PC-3 (cell line): Measurements from ENCODE around the gene SSTR4. TPM values are rescaled to one million over a fixed set of nuclear protein-coding genes. Genes with fewer than 3 reads are reported as not detected.

ENCODE experiments used
- ATAC-seq: fragments of 200-7000 bp; cut with Tn5 transposase; 2 replicates; pipeline ENCODE4 v1.9.1; 2020; ENCODE audit warnings: mild to moderate bottlenecking, moderate library complexity
- BruUV-seq: library from RNA; stranded (reverse); fragments of 400-500 nt; replicated peaks from 2 replicates; lab custom pipeline; 2021; lab: Mats Ljungman, UMichigan
- CTCF ChIA-PET: fragments of 300-600 bp; sonication (Branson Sonifier 250); formaldehyde crosslinking; loops from one replicate; lab custom pipeline; 2022; ENCODE audit warnings: antibody characterized with exemption; lab: Charles Lee
- POLR2A ChIA-PET: fragments of 300-600 bp; sonication (Branson Sonifier 250); formaldehyde crosslinking; loops from one replicate; lab custom pipeline; 2022; ENCODE audit warnings: antibody characterized with exemption; ENCODE audit not compliant: unreplicated experiment; lab: Charles Lee
- DNase-seq: peaks from one replicate; pipeline ENCODE4 v3.0.0-alpha.2; 2015
- H2AFZ ChIP-seq: fragments of 300-600 bp; sonication (generic); 2 replicates; pipeline ENCODE4 v1.6.0; 2016; ENCODE audit warnings: antibody characterized with exemption, low read length
- H3F3A ChIP-seq: fragments of 300-600 bp; sonication (generic); one replicate; pipeline ENCODE4 v1.6.0; 2017; ENCODE audit warnings: antibody characterized with exemption, low read length, control low read depth, mild to moderate bottlenecking; ENCODE audit not compliant: unreplicated experiment
- H3K27ac ChIP-seq: fragments of 300-600 bp; sonication (generic); 2 replicates; pipeline ENCODE4 v1.5.1; 2016; ENCODE audit warnings: mild to moderate bottlenecking, low read length
- H3K27me3 ChIP-seq: fragments of 300-600 bp; sonication (generic); 2 replicates; pipeline ENCODE4 v1.6.1; 2016; ENCODE audit warnings: low read length, mixed read lengths
- H3K36me3 ChIP-seq: fragments of 300-600 bp; sonication (generic); 2 replicates; pipeline ENCODE4 v1.6.1; 2016; ENCODE audit warnings: low read depth, mixed run types, low read length, mixed read lengths
- H3K4me1 ChIP-seq: fragments of 300-600 bp; sonication (generic); 2 replicates; pipeline ENCODE4 v1.5.1; 2016; ENCODE audit warnings: low read length; ENCODE audit not compliant: insufficient read depth
- H3K4me2 ChIP-seq: fragments of 300-600 bp; sonication (generic); 2 replicates; pipeline ENCODE4 v1.6.0; 2016; ENCODE audit warnings: low read length
- H3K4me3 ChIP-seq: fragments of 300-600 bp; sonication (generic); 2 replicates; pipeline ENCODE4 v1.5.1; 2016; ENCODE audit warnings: mild to moderate bottlenecking, low read length, mixed read lengths
- H3K79me2 ChIP-seq: fragments of 300-600 bp; sonication (generic); 2 replicates; pipeline ENCODE4 v1.6.1; 2017; ENCODE audit warnings: low read length, mixed read lengths
- H3K9ac ChIP-seq: fragments of 300-600 bp; sonication (generic); 2 replicates; pipeline ENCODE4 v1.6.0; 2016; ENCODE audit warnings: mild to moderate bottlenecking, low read length
- H3K9me2 ChIP-seq: fragments of 300-600 bp; sonication (generic); replicated peaks from 2 replicates; pipeline ENCODE4 v1.6.1; 2016; ENCODE audit warnings: mixed run types, low read length, mixed read lengths
- H3K9me3 ChIP-seq: fragments of 300-600 bp; sonication (generic); 2 replicates; pipeline ENCODE4 v1.6.1; 2016; ENCODE audit warnings: low read length, mixed read lengths
- H4K20me1 ChIP-seq: fragments of 300-600 bp; sonication (generic); 2 replicates; pipeline ENCODE4 v1.6.1; 2016; ENCODE audit warnings: low read length, mixed read lengths
- EZH2 ChIP-seq: fragments of 300-600 bp; sonication (generic); IDR thresholded peaks from one replicate; pipeline ENCODE4 v1.6.1; 2017; ENCODE audit warnings: antibody characterized with exemption, mild to moderate bottlenecking, low read length; ENCODE audit not compliant: unreplicated experiment
- EZH2phosphoT487 ChIP-seq: fragments of 300-600 bp; sonication (generic); IDR thresholded peaks from 2 replicates; pipeline ENCODE4 v1.6.1; 2018; ENCODE audit warnings: mild to moderate bottlenecking, antibody characterized with exemption, low read length, borderline replicate concordance
- intact Hi-C: fragments of 100-400 bp; cut with micrococcal nuclease; formaldehyde crosslinking; loops from 2 replicates; pipeline ENCODE4 v1.9.0; 2023
- total RNA-seq: library from RNA; depleted of rRNA; stranded (reverse); fragments of >200 nt; gene quantifications from 2 replicates; pipeline ENCODE4 v1.2.3, GENCODE V29; 2014
- TF ChIP-seq, protein P1 (sequence below): fragments of 300-600 bp; sonication (generic); conservative IDR thresholded peaks from 2 replicates; pipeline ENCODE4 v1.5.1; 2017; ENCODE audit warnings: antibody characterized with exemption, low read depth, mild to moderate bottlenecking, low read length

SSTR4 gene
- total RNA-seq, 1 experiment from 2014 or later, result not detected

DNA sequence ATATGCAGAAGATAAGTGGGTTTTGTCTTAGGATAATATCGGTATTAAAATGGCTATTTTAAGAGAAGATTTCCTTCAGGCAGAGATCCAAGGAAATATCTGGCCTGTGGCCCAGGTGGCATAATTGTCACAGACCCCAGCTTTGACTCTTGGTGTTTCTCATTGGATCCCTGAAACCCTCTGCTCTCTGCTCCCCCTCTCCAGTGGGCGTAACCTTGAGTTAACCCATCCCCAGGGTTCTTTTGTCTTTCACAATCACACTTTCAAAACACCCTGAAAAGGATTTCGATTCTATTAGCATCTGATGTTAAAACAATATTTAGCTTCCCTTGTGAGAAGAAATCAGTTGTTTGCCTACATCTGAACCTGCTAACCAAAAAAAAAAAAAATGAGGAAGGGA, 7.2 kb downstream of the SSTR4 start:
- no TSS peak for BruUV-seq
- Histone ChIP-seq H3K36me3 (no peaks in the 10 kb centered on the region), H3K9me2 (no peaks in the 10 kb centered on the region), H3K79me2 (no peaks in the 10 kb centered on the region), H2AFZ (no peak overlapping the region), H3K9ac (no peak overlapping the region), H3K27me3 (peaks cover 28% of the 10 kb centered on the region), H3F3A (no peaks in the 10 kb centered on the region), H3K4me1 (peaks cover 12% of the 10 kb centered on the region), H3K9me3 (no peaks in the 10 kb centered on the region), H3K4me2 (no peak overlapping the region), H3K4me3 (no peak overlapping the region), H4K20me1 (no peaks in the 10 kb centered on the region), H3K27ac (no peak overlapping the region)
- TF ChIP-seq EZH2 (no peak), EZH2phosphoT487 (no peak)
- TF ChIP-seq, protein P1, sequence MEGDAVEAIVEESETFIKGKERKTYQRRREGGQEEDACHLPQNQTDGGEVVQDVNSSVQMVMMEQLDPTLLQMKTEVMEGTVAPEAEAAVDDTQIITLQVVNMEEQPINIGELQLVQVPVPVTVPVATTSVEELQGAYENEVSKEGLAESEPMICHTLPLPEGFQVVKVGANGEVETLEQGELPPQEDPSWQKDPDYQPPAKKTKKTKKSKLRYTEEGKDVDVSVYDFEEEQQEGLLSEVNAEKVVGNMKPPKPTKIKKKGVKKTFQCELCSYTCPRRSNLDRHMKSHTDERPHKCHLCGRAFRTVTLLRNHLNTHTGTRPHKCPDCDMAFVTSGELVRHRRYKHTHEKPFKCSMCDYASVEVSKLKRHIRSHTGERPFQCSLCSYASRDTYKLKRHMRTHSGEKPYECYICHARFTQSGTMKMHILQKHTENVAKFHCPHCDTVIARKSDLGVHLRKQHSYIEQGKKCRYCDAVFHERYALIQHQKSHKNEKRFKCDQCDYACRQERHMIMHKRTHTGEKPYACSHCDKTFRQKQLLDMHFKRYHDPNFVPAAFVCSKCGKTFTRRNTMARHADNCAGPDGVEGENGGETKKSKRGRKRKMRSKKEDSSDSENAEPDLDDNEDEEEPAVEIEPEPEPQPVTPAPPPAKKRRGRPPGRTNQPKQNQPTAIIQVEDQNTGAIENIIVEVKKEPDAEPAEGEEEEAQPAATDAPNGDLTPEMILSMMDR, result no peak
- POLR2A ChIA-PET, result no interaction called here
- DNase-seq (no peak), ATAC-seq (no peak)
- intact Hi-C loops, result no loop called here
- CTCF ChIA-PET, result no interaction called here

DNA sequence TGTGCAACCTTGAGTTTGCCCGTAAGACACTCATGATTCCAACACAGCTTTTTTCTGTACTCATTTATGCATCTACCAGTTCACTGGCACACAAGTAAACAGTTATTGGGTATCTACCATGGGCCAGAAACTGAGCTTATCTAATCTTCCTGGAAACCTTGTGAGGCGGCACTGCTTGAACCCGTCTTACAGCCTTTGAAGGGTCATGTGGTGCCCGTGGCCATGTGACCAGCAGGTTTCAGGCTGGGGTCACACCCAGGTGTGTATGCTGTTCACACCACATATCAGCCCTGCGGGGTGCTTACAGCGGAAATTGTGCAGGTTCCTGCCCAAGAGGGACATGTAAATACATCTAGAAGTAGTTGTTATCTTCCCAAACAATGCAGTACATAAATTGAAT, 8.3 kb downstream of the SSTR4 start:
- Histone ChIP-seq H3K36me3 (no peaks in the 10 kb centered on the region), H3K27me3 (peaks cover 22% of the 10 kb centered on the region), H3K4me2 (no peak overlapping the region), H3K9ac (no peak overlapping the region), H4K20me1 (no peaks in the 10 kb centered on the region), H3F3A (no peaks in the 10 kb centered on the region), H2AFZ (no peak overlapping the region), H3K9me2 (no peaks in the 10 kb centered on the region), H3K4me3 (no peak overlapping the region), H3K79me2 (no peaks in the 10 kb centered on the region), H3K27ac (no peak overlapping the region), H3K9me3 (no peaks in the 10 kb centered on the region), H3K4me1 (peaks cover 12% of the 10 kb centered on the region)
- POLR2A ChIA-PET, result no interaction called here
- BruUV-seq, result no TSS peak
- CTCF ChIA-PET, result no interaction called here
- intact Hi-C loops, result no loop called here
- TF ChIP-seq, protein P1, result no peak
- no peak for TF ChIP-seq EZH2
- TF ChIP-seq EZH2phosphoT487, result no peak
- ATAC-seq (no peak), DNase-seq (no peak)

DNA sequence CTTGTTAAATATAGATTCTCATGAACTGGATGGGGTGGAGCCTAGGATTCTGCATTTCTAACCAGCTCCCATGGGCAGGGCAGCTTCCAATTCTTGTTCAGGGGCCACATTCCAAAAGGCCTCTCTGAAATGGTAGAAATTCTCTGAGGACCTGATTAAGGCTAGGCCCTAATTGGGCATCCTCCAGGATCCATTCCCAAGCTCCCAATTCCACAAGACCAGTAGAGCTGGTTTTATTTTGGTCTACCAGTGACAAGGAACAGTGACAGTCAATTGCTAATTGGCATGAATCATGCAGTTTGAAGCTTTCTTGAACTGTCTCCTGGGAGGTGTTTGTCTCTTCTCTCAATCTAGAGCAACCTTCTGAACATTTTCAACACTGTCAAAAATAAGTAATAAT, 11.3 kb downstream of the SSTR4 start:
- POLR2A ChIA-PET, result no interaction called here
- H3K9me3 ChIP-seq, result no peaks in the 10 kb centered on the region
- H3K27ac ChIP-seq, result no peak overlapping the region
- intact Hi-C loops, result no loop called here
- H3K36me3 ChIP-seq, result no peaks in the 10 kb centered on the region
- ATAC-seq, result no peak
- H3K9me2 ChIP-seq, result no peaks in the 10 kb centered on the region
- peaks cover 16% of the 10 kb centered on the region for H3K4me1 ChIP-seq
- DNase-seq, result peak; percentile 49
- no peak overlapping the region for H3K9ac ChIP-seq
- no peaks in the 10 kb centered on the region for H3F3A ChIP-seq
- H3K79me2 ChIP-seq, result no peaks in the 10 kb centered on the region
- peak overlapping the region; percentile 25 for H3K4me3 ChIP-seq
- no peaks in the 10 kb centered on the region for H4K20me1 ChIP-seq
- H3K27me3 ChIP-seq, result peaks cover 13% of the 10 kb centered on the region
- H3K4me2 ChIP-seq, result peak overlapping the region; percentile 96
- CTCF ChIA-PET, result no interaction called here
- BruUV-seq, result no TSS peak
- H2AFZ ChIP-seq, result no peak overlapping the region
- no peak for TF ChIP-seq EZH2phosphoT487
- TF ChIP-seq EZH2, result no peak
- TF ChIP-seq, protein P1, result no peak
